K562 (cell line): ENCODE results near the gene EBI3. TPM values are rescaled to one million over a fixed set of nuclear protein-coding genes. Genes with fewer than 3 reads are reported as not detected.

Experiments
- EGR1 ChIP-seq: fragments of 450-650 bp; conservative IDR thresholded peaks from 2 replicates; pipeline ENCODE4 v1.6.1; 2017; ENCODE audit warnings: mild to moderate bottlenecking
- EHMT2 ChIP-seq: fragments of 450-650 bp; IDR thresholded peaks from 2 replicates; pipeline ENCODE4 v1.6.1; 2018; ENCODE audit warnings: antibody characterized with exemption
- GTF2B ChIP-seq: IDR thresholded peaks from 2 replicates; pipeline ENCODE4 v1.6.1; 2011; ENCODE audit not compliant: insufficient read length; ENCODE audit errors: extremely low read depth
- HDAC1 ChIP-seq, 2 experiments: fragments of 450-650 bp; IDR thresholded peaks; 2 replicates each; pipeline ENCODE4 v1.6.1; 2016 to 2017; ENCODE audit warnings: inconsistent platforms in 1 of 2, mild to moderate bottlenecking in 1 of 2, moderate library complexity in 1 of 2
- KLF16 ChIP-seq: IDR thresholded peaks from 2 replicates; pipeline ENCODE4 v1.6.1; 2016; ENCODE audit warnings: antibody characterized with exemption
- MAFK ChIP-seq: IDR thresholded peaks from 2 replicates; pipeline ENCODE4 v1.6.1; 2011; ENCODE audit warnings: low read length, improper control_type of control experiment
- OTX1 ChIP-seq: fragments of 450-650 bp; formaldehyde crosslinking; IDR thresholded peaks from 2 replicates; pipeline ENCODE4 v1.4.0; 2022; ENCODE audit warnings: mild to moderate bottlenecking
- PHF21A ChIP-seq: fragments of 450-650 bp; IDR thresholded peaks from 2 replicates; pipeline ENCODE4 v1.6.1; 2017; ENCODE audit warnings: low read depth, borderline replicate concordance
- RFX7 ChIP-seq: fragments of 250-450 bp; sonication (Bioruptor Pico); IDR thresholded peaks from 2 replicates; pipeline ENCODE4 v1.5.1; 2021; ENCODE audit warnings: mild to moderate bottlenecking
- SMARCA5 ChIP-seq: fragments of 450-650 bp; IDR thresholded peaks from 2 replicates; pipeline ENCODE4 v1.6.1; 2016
- SUPT5H ChIP-seq: fragments of 450-650 bp; IDR thresholded peaks from 2 replicates; pipeline ENCODE4 v1.6.1; 2016
- VEZF1 ChIP-seq: fragments of 200-800 bp; sonication (Bioruptor generic); IDR thresholded peaks from 2 replicates; pipeline ENCODE4 v1.6.1; 2017; ENCODE audit warnings: missing genetic modification characterization, missing compliant biosample characterization
- ZBTB33 ChIP-seq: sonication (generic); formaldehyde crosslinking; IDR thresholded peaks from 2 replicates; pipeline ENCODE4 v1.8.1; 2023; ENCODE audit warnings: mild to moderate bottlenecking, missing genetic modification reagents
- ZBTB34 ChIP-seq: fragments of 250-450 bp; sonication (Bioruptor Pico); IDR thresholded peaks from 2 replicates; pipeline ENCODE4 v1.8.0; 2021; ENCODE audit warnings: mild to moderate bottlenecking, moderate library complexity
- ZFP30 ChIP-seq: fragments of 250-450 bp; sonication (Bioruptor Pico); IDR thresholded peaks from 2 replicates; pipeline ENCODE4 v1.8.0; 2022; ENCODE audit warnings: moderate library complexity, mild to moderate bottlenecking, inconsistent platforms, borderline replicate concordance
- ZMIZ1 ChIP-seq, 2 experiments: fragments of 150-350 bp in 1 of 2; IDR thresholded peaks; 2 replicates each; pipeline ENCODE4 v1.6.1; 2012 to 2016; ENCODE audit warnings: low read depth in 2 of 2, low read length in 2 of 2, mild to moderate bottlenecking in 1 of 2, moderate library complexity in 1 of 2
- ZNF140 ChIP-seq: fragments of 250-450 bp; sonication (Bioruptor Pico); IDR thresholded peaks from 2 replicates; pipeline ENCODE4 v1.8.0; 2021; ENCODE audit warnings: moderate library complexity, mild to moderate bottlenecking, inconsistent platforms
- ZNF764 ChIP-seq: fragments of 250-450 bp; sonication (Bioruptor Pico); IDR thresholded peaks from 2 replicates; pipeline ENCODE4 v1.4.0; 2020; ENCODE audit warnings: low read depth, mild to moderate bottlenecking, moderate library complexity
- polyA plus RNA-seq, 8 experiments: library from polyadenylated mRNA; depleted of rRNA in 4 of 8; stranded (reverse) in 5 of 8; unstranded in 3 of 8; fragments of >200 nt; fragmentation: Nextera tagmentation in 2 of 8; fragmentation: Illumina TruSeq in 1 of 8; extraction: Ambion mirVana in 2 of 8; extraction: Trizol in 1 of 8; gene quantifications; 2 replicates each; pipeline versions ENCODE4 v1.2.1 to v1.2.3, GENCODE V29; 2011 to 2014; ENCODE audit warnings: inconsistent platforms in 1 of 8, missing spikeins in 1 of 8
- total RNA-seq, 7 experiments: library from RNA; depleted of rRNA in 6 of 7; stranded (reverse); fragments of >200 nt in 6 of 7; fragmentation: Illumina TruSeq in 2 of 7; extraction: Trizol in 2 of 7; gene quantifications; 2 replicates each; pipeline versions ENCODE4 v1.2.1 to v1.2.3, GENCODE V29; 2011 to 2021; ENCODE audit warnings: low replicate concordance in 1 of 7

Gene EBI3
- total and polyA plus RNA-seq, 9 of the 15 experiments (the other 6 are each of a cell fraction or from before 2014, with no cell fraction given), result 0.08 to 0.35 (median 0.22) TPM; not detected in 6

- no peak; the same call in 1 of the 2 replicates for TF ChIP-seq ZBTB33 (CRISPR knock-in tag)
- TF ChIP-seq PHF21A, result no peak
- TF ChIP-seq ZNF764, result no peak
- TF ChIP-seq MAFK, result no peak
- TF ChIP-seq OTX1, result no peak
- peak in 1 of 2 experiments; percentile 42; a peak in 1 of 4 replicates for TF ChIP-seq HDAC1 (IDR thresholded peaks at IDR 0.05)
- TF ChIP-seq ZFP30 (CRISPR knock-in tag), result no peak
- peak; percentile 9; the same call in 1 of the 2 replicates for TF ChIP-seq VEZF1
- TF ChIP-seq SUPT5H, result no peak
- TF ChIP-seq SMARCA5, result no peak
- TF ChIP-seq ZMIZ1 (IDR thresholded peaks at IDR 0.05; ENCODE audit: low read depth in 2 of 2, low read length in 2 of 2), result no peak
- TF ChIP-seq ZBTB34 (CRISPR knock-in tag), result no peak
- no peak for TF ChIP-seq ZNF140
- TF ChIP-seq RFX7 (CRISPR knock-in tag), result no peak
- TF ChIP-seq GTF2B, result no peak
- TF ChIP-seq KLF16, result no peak
- no peak for TF ChIP-seq EGR1
- 0 out of 2 replicates have a peak, but pooled peaks have one; percentile 14 for TF ChIP-seq EHMT2
Measured at GRCh38 chr19:4197625-4198466, 31.5 kb upstream of the EBI3 start (continued).
